ENCODE results near the gene C3orf18. TPM values are rescaled to one million over a fixed set of nuclear protein-coding genes. Genes with fewer than 3 reads are reported as not detected.

The C3orf18 gene
- total RNA-seq, 1 donor from 2014 or later: 3.9 TPM

DNA sequence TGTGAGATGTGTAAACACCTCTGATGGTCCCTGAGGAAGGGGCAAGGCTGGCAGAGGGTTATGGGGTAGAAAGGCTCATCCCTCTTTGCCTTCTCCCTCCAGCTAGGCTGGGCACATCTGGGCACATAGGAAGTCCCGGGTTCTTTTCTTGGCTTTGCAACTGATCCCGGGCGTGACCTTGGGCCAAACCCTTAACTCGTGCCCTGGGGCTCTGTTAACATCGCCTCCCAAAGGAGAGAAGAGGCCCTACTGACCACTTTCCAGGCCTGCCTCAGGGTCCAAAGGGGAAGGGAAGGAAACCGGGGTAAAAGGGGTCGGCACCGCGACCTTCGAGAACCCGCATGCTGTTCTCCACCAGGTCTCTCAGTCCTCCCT, 549 bp downstream of the C3orf18 start:
- H3K9me3 Mint-ChIP-seq (ENCODE audit: unreplicated experiment): no peaks in the 10 kb centered on the region
- no peak overlapping the region for H3K27ac Mint-ChIP-seq (ENCODE audit: unreplicated experiment)
- peaks cover 17% of the 10 kb centered on the region for H3K4me1 Mint-ChIP-seq (ENCODE audit: unreplicated experiment)
- no peak for DNase-seq (ENCODE audit: extremely low spot score, unreplicated experiment)
- TF ChIP-seq, protein P1, sequence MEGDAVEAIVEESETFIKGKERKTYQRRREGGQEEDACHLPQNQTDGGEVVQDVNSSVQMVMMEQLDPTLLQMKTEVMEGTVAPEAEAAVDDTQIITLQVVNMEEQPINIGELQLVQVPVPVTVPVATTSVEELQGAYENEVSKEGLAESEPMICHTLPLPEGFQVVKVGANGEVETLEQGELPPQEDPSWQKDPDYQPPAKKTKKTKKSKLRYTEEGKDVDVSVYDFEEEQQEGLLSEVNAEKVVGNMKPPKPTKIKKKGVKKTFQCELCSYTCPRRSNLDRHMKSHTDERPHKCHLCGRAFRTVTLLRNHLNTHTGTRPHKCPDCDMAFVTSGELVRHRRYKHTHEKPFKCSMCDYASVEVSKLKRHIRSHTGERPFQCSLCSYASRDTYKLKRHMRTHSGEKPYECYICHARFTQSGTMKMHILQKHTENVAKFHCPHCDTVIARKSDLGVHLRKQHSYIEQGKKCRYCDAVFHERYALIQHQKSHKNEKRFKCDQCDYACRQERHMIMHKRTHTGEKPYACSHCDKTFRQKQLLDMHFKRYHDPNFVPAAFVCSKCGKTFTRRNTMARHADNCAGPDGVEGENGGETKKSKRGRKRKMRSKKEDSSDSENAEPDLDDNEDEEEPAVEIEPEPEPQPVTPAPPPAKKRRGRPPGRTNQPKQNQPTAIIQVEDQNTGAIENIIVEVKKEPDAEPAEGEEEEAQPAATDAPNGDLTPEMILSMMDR (IDR thresholded peaks at IDR 0.05): no peak
- no peaks in the 10 kb centered on the region for H3K36me3 Mint-ChIP-seq (ENCODE audit: unreplicated experiment)
- peak overlapping the region; percentile 26 for H3K4me3 Mint-ChIP-seq (ENCODE audit: unreplicated experiment)
- H3K27me3 Mint-ChIP-seq (ENCODE audit: unreplicated experiment): no peaks in the 10 kb centered on the region

DNA sequence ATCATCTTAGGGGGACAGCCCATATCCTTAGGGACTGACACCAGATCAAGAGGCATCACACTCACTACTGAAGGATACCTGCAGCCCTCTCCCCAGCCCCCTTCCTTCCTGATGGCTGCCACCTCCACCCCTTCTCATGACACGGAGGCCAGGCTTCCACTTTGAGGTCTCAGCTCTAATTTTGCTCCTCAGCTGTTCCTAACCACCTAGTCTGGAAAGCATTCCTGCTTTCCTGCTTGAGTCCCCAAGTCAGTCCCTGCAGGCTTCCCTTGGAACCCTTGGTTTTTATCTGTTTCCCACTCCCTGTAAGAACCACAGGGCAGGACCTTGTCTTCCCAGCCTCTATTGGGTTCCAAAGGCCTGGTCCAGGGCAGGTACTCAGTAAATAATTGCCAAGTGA, 3.2 kb downstream of the C3orf18 start:
- no peaks in the 10 kb centered on the region for H3K36me3 Mint-ChIP-seq (ENCODE audit: unreplicated experiment)
- no peak overlapping the region for H3K27ac Mint-ChIP-seq (ENCODE audit: unreplicated experiment)
- no peaks in the 10 kb centered on the region for H3K27me3 Mint-ChIP-seq (ENCODE audit: unreplicated experiment)
- no peak overlapping the region for H3K4me3 Mint-ChIP-seq (ENCODE audit: unreplicated experiment)
- TF ChIP-seq, protein P1 (IDR thresholded peaks at IDR 0.05): no peak
- H3K9me3 Mint-ChIP-seq (ENCODE audit: unreplicated experiment): no peaks in the 10 kb centered on the region
- DNase-seq (ENCODE audit: extremely low spot score, unreplicated experiment): no peak
- H3K4me1 Mint-ChIP-seq (ENCODE audit: unreplicated experiment): peaks cover 7% of the 10 kb centered on the region

DNA sequence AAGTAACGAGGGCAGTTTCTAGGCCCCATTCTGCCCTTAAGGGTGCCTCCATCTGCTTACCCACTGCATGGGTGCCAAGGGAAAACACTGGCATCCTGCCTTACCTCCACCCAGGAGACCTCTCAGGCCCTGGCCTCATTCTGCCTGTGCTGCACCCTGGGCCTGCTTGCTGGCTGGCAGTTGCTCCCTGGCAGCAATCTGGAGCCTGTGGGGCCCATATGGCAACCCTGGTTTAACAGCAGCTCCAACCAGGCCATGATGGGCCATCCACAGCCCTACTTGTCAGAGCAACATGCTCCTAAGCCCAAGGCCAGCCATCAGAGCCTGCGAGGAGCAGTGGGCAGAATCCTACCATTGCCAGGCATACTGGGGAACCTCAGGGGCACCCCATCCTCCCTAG, 3.7 kb downstream of the C3orf18 start:
- no peak overlapping the region for H3K4me3 Mint-ChIP-seq (ENCODE audit: unreplicated experiment)
- H3K27ac Mint-ChIP-seq (ENCODE audit: unreplicated experiment): no peak overlapping the region

DNA sequence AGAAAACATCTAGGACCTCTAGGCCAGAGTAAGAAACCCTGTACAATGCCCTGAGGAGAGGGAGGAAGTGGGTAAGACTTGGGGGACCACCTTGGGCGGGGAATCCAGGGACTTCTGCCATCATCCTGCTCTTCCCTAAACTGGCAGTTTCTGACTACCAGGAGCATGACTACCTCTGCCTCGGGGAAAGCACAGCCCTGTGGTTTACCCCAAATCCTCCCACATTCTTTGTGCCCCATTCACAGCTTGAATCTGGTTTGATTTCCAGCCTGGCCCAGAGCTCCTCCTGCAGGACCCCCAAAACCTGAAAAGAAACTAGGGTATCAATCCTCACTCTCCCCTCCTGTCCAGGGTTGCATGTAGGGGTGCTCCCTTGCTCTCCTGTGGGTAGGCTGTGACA, 4.7 kb downstream of the C3orf18 start:
- no peaks in the 10 kb centered on the region for H3K27me3 Mint-ChIP-seq (ENCODE audit: unreplicated experiment)
- TF ChIP-seq, protein P1 (IDR thresholded peaks at IDR 0.05): no peak
- no peak overlapping the region for H3K27ac Mint-ChIP-seq (ENCODE audit: unreplicated experiment)
- no peak for DNase-seq (ENCODE audit: extremely low spot score, unreplicated experiment)
- no peak overlapping the region for H3K4me3 Mint-ChIP-seq (ENCODE audit: unreplicated experiment)
- no peaks in the 10 kb centered on the region for H3K9me3 Mint-ChIP-seq (ENCODE audit: unreplicated experiment)
- peaks cover 2% of the 10 kb centered on the region for H3K4me1 Mint-ChIP-seq (ENCODE audit: unreplicated experiment)
- H3K36me3 Mint-ChIP-seq (ENCODE audit: unreplicated experiment): no peaks in the 10 kb centered on the region

More for the DNA sequence above, 3.7 kb downstream of the C3orf18 start:
- no peak for DNase-seq (ENCODE audit: extremely low spot score, unreplicated experiment)
- Mint-ChIP-seq H3K4me1 (ENCODE audit: unreplicated experiment) (peaks cover 7% of the 10 kb centered on the region), H3K9me3 (ENCODE audit: unreplicated experiment) (no peaks in the 10 kb centered on the region), H3K27me3 (ENCODE audit: unreplicated experiment) (no peaks in the 10 kb centered on the region), H3K36me3 (ENCODE audit: unreplicated experiment) (no peaks in the 10 kb centered on the region)
- TF ChIP-seq, protein P1 (IDR thresholded peaks at IDR 0.05): no peak

DNA sequence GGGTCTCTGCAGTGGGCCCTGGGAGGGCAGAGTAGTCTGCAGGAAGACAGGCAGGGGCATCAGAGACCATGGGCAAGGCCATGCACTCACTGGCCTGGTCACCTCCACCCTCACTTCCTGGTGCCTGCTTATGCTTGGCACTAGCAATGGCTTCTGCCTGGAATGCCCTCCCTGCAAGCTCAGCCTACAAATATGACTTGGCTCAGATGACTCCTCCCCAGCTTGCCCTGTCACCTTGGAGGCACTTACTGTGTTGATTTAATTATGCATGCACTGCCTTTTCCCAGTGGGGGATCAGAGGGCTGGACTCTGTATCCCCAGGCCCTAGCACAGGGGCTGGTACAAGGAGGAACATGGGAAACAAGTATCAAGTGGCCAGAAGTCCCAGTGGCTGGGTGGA, 7.8 kb downstream of the C3orf18 start:
- Mint-ChIP-seq H3K4me3 (ENCODE audit: unreplicated experiment) (no peak overlapping the region), H3K9me3 (ENCODE audit: unreplicated experiment) (no peaks in the 10 kb centered on the region), H3K4me1 (ENCODE audit: unreplicated experiment) (no peaks in the 10 kb centered on the region), H3K36me3 (ENCODE audit: unreplicated experiment) (no peaks in the 10 kb centered on the region), H3K27me3 (ENCODE audit: unreplicated experiment) (no peaks in the 10 kb centered on the region), H3K27ac (ENCODE audit: unreplicated experiment) (no peak overlapping the region)
- TF ChIP-seq, protein P1 (IDR thresholded peaks at IDR 0.05): no peak
- DNase-seq (ENCODE audit: extremely low spot score, unreplicated experiment): no peak

Measured in osteocyte (in vitro differentiated cells).